SK-N-SH (cell line): ENCODE measurements around the gene CCDC68. TPM values are rescaled to one million over a fixed set of nuclear protein-coding genes. Genes with fewer than 3 reads are reported as not detected.
A peak's percentile ranks its signal among the peaks of the same experiment; 100 is the strongest.

Experiments
- CTCF ChIA-PET: fragments of 300-600, 350-600 bp; formaldehyde crosslinking; extraction: SDS; loops from one replicate; lab custom pipeline; 2021; lab: Yijun Ruan, JAX
- POLR2A ChIA-PET: fragments of 350-600 bp; sonication (Branson Sonifier 250); formaldehyde crosslinking; extraction: SDS; loops from one replicate; lab custom pipeline; 2020; ENCODE audit warnings: antibody characterized with exemption, inconsistent platforms; lab: Yijun Ruan, JAX
- DNase-seq: peaks from one replicate; pipeline ENCODE4 v3.0.0; 2012
- H2AFZ ChIP-seq: fragments of 200-600 bp; sonication (generic); 2 replicates; pipeline ENCODE4 v1.8.1; 2016; ENCODE audit warnings: antibody characterized with exemption, mild to moderate bottlenecking, low read depth
- H3F3A ChIP-seq: fragments of 200-600 bp; sonication (generic); replicated peaks from 2 replicates; pipeline ENCODE3; 2016; ENCODE audit warnings: antibody characterized with exemption, mild to moderate bottlenecking; ENCODE audit not compliant: insufficient read depth
- H3K27ac ChIP-seq, 2 experiments: fragments of 200-500 bp in 1 of 2; fragments of 200-600 bp in 1 of 2; sonication (Bioruptor generic) in 1 of 2; sonication (generic), shearing (Covaris generic) in 1 of 2; 2 replicates each; pipeline versions ENCODE4 v1.5.1 to v1.6.1; 2014 to 2016; ENCODE audit warnings: low read depth in 2 of 2, inconsistent platforms in 1 of 2, low read length in 1 of 2, mild to moderate bottlenecking in 1 of 2, mixed read lengths in 1 of 2
- H3K27me3 ChIP-seq: fragments of 200-600 bp; sonication (generic), shearing (Covaris generic); 2 replicates; pipeline ENCODE4 v1.6.1; 2016; ENCODE audit warnings: mixed run types; ENCODE audit not compliant: insufficient read depth
- H3K36me3 ChIP-seq, 2 experiments: fragments of 200-500 bp in 1 of 2; fragments of 200-600 bp in 1 of 2; sonication (Bioruptor generic) in 1 of 2; sonication (generic) in 1 of 2; replicated peaks in 1 of 2; 2 replicates each; pipeline versions ENCODE3 to v1.5.1; 2014 to 2016; ENCODE audit warnings: low read length in 1 of 2, mild to moderate bottlenecking in 1 of 2; ENCODE audit not compliant: insufficient read depth in 2 of 2, control insufficient read depth in 1 of 2
- H3K4me1 ChIP-seq, 2 experiments: fragments of 200-500 bp in 1 of 2; fragments of 200-600 bp in 1 of 2; sonication (Bioruptor generic) in 1 of 2; sonication (generic), shearing (Covaris generic) in 1 of 2; 2 replicates each; pipeline versions ENCODE4 v1.5.1 to v1.6.1; 2014 to 2016; ENCODE audit warnings: low read depth in 1 of 2, low read length in 1 of 2, mixed run types in 1 of 2; ENCODE audit not compliant: insufficient read depth in 2 of 2, control insufficient read depth in 1 of 2
- H3K4me2 ChIP-seq: fragments of 200-600 bp; sonication (generic), shearing (Covaris generic); 2 replicates; pipeline ENCODE4 v1.6.1; 2017; ENCODE audit warnings: mixed run types
- H3K4me3 ChIP-seq, 2 experiments: fragments of 200-500 bp in 1 of 2; fragments of 200-600 bp in 1 of 2; sonication (Bioruptor generic) in 1 of 2; sonication (generic), shearing (Covaris generic) in 1 of 2; 2 replicates each; pipeline versions ENCODE4 v1.5.1 to v1.8.1; 2014 to 2016; ENCODE audit warnings: low read depth in 2 of 2, inconsistent platforms in 1 of 2, low read length in 1 of 2, mild to moderate bottlenecking in 1 of 2, mixed read lengths in 1 of 2, moderate library complexity in 1 of 2
- H3K79me2 ChIP-seq: fragments of 200-600 bp; sonication (generic); 2 replicates; pipeline ENCODE4 v1.8.1; 2017; ENCODE audit warnings: mild to moderate bottlenecking; ENCODE audit not compliant: insufficient read depth
- H3K9ac ChIP-seq: fragments of 200-600 bp; sonication (generic); 2 replicates; pipeline ENCODE4 v1.6.1; 2017; ENCODE audit warnings: mixed run types
- H3K9me2 ChIP-seq: fragments of 200-600 bp; sonication (generic); 2 replicates; pipeline ENCODE4 v1.6.1; 2017; ENCODE audit warnings: mixed run types
- H3K9me3 ChIP-seq: fragments of 200-600 bp; sonication (generic); 2 replicates; pipeline ENCODE4 v1.6.1; 2017; ENCODE audit warnings: mixed run types, mild to moderate bottlenecking, moderate library complexity
- H4K20me1 ChIP-seq: fragments of 200-600 bp; sonication (generic); 2 replicates; pipeline ENCODE4 v1.6.1; 2017; ENCODE audit warnings: mild to moderate bottlenecking, mixed run types; ENCODE audit not compliant: insufficient read depth
- CTCF ChIP-seq: fragments of 200-600 bp; sonication (generic); IDR thresholded peaks from 2 replicates; pipeline ENCODE4 v1.6.1; 2017; ENCODE audit warnings: antibody characterized with exemption, mild to moderate bottlenecking, moderate library complexity
- EP300 ChIP-seq, 2 experiments: IDR thresholded peaks; 2 replicates each; pipeline versions ENCODE4 v1.4.0 to v1.6.1; 2012; ENCODE audit warnings: borderline replicate concordance in 1 of 2, low read depth in 1 of 2, low read length in 1 of 2
- FOXJ3 ChIP-seq: sonication (generic); formaldehyde crosslinking; IDR thresholded peaks from 2 replicates; pipeline ENCODE4 v1.5.1; 2020; ENCODE audit warnings: mild to moderate bottlenecking, missing genetic modification reagents
- GABPA ChIP-seq: IDR thresholded peaks from 2 replicates; pipeline ENCODE4 v1.4.0; 2012; ENCODE audit warnings: low read depth, mild to moderate bottlenecking
- GATA2 ChIP-seq: sonication (generic); formaldehyde crosslinking; IDR thresholded peaks from 2 replicates; pipeline ENCODE4 v1.5.0; 2020; ENCODE audit warnings: mild to moderate bottlenecking, missing genetic modification reagents
- MXI1 ChIP-seq: IDR thresholded peaks from 2 replicates; pipeline ENCODE4 v1.6.1; 2012; ENCODE audit warnings: mild to moderate bottlenecking, low read depth, low read length, improper control_type of control experiment
- RCOR1 ChIP-seq: fragments of 150-350 bp; IDR thresholded peaks from 2 replicates; pipeline ENCODE4 v1.6.1; 2017; ENCODE audit warnings: antibody characterized with exemption, low read length
- TCF12 ChIP-seq: IDR thresholded peaks from 2 replicates; pipeline ENCODE4 v1.4.0; 2012
- USF2 ChIP-seq: fragments of 150-350 bp; IDR thresholded peaks from 2 replicates; pipeline ENCODE4 v1.6.1; 2017; ENCODE audit warnings: antibody characterized with exemption, low read length, low read depth, borderline replicate concordance
- ZBTB33 ChIP-seq: IDR thresholded peaks from 2 replicates; pipeline ENCODE4 v1.4.0; 2012; ENCODE audit warnings: low read depth, borderline replicate concordance
- WGBS: methylation state at CpG from one replicate; pipeline ENCODE4 v1.1.6; 2017; ENCODE audit warnings: low lambda C conversion rate; 5-methylcytosine and 5-hydroxymethylcytosine counted together
- polyA plus RNA-seq, 3 experiments: library from polyadenylated mRNA; depleted of rRNA; stranded (reverse); fragments of >200 nt; gene quantifications; 2 replicates each; pipeline ENCODE4 v1.2.3, GENCODE V29; 2012

The CCDC68 gene
- polyA plus RNA-seq, 1 of the 3 experiments (the other 2 are of a cell fraction), result not detected

GRCh38 chr18:54945576-54946125, 13.6 kb downstream of the CCDC68 start (continued):
- TF ChIP-seq ZBTB33 (no peak), TCF12 (no peak), USF2 (no peak)

GRCh38 chr18:54942569-54942968, 16.7 kb downstream of the CCDC68 start:
- no peak overlapping the region for H3K4me2 ChIP-seq
- no peaks in the 10 kb centered on the region; the same call in 1 of the 2 replicates for H3K79me2 ChIP-seq
- peaks cover 0 to 6% of the 10 kb centered on the region in 2 experiments; a peak in 2 of 4 replicates for H3K4me1 ChIP-seq
- H4K20me1 ChIP-seq, result no peaks in the 10 kb centered on the region
- H3K27me3 ChIP-seq, result no peaks in the 10 kb centered on the region
- no peak overlapping the region for H2AFZ ChIP-seq
- no peak overlapping the region for H3K9ac ChIP-seq
- peak overlapping the region in 1 of 2 experiments; percentile 39; a peak in 2 of 4 replicates for H3K27ac ChIP-seq
- no peak for DNase-seq
- POLR2A ChIA-PET, result no interaction called here
- H3K9me3 ChIP-seq, result no peaks in the 10 kb centered on the region
- 82% methylated on average over 3 of the region's 3 CpGs for WGBS
- 0 out of 2 replicates have a peak, but pooled peaks have one; percentile 10 for TF ChIP-seq RCOR1
- peak in 1 of 2 experiments; percentile 77; a peak in 2 of 4 replicates for TF ChIP-seq EP300 (IDR thresholded peaks at IDR 0.05; ENCODE audit: borderline replicate concordance in 1 of 2, low read depth in 1 of 2, low read length in 1 of 2)
- peak; percentile 77 for TF ChIP-seq GATA2
- TF ChIP-seq FOXJ3, result no peak
- TF ChIP-seq GABPA, result no peak
- TF ChIP-seq CTCF, result no peak
- TF ChIP-seq MXI1, result no peak
- TF ChIP-seq, all 33 proteins: peak for 3
- no peak overlapping the region for H3K4me3 ChIP-seq
- H3K36me3 ChIP-seq, result no peaks in the 10 kb centered on the region
- CTCF ChIA-PET, result interaction anchor here (0.6 to 1.3 kb wide), 2 partner anchors 47 to 292 kb away, joined by 3 read pairs; no protein-coding TSS in a partner anchor
- no peaks in the 10 kb centered on the region for H3F3A ChIP-seq
- no peaks in the 10 kb centered on the region for H3K9me2 ChIP-seq
